ENCODE measurements around the gene PDZRN4.
"Not testable (repeated sequence)": the region's sequence is repeated elsewhere in the genome, so short reads cannot be mapped to it uniquely, and the experiment has no call there.

Gene PDZRN4

DNA sequence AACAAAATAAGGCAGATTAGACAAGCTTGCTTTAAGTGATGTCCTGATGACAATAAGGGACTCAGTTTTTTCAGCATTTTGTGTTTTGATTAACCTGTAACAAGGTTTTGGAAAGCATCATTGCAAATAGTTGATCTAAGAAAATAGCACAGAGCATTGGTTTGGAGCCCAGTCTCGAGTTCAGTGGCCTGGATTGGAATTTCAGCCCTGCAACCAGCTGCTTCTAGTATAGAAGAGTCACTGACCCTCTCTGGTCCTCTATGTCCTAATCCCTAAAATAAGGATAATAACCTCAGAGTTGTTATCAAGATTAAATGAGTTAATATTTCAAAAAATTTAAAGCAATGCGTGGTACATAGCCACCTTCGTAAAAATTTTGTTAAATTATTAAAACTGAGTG is 25.5 kb downstream of the PDZRN4 start:
- no peak for DNase-seq (ENCODE audit: low read depth in 1 of 2, low spot score in 1 of 2)

DNA sequence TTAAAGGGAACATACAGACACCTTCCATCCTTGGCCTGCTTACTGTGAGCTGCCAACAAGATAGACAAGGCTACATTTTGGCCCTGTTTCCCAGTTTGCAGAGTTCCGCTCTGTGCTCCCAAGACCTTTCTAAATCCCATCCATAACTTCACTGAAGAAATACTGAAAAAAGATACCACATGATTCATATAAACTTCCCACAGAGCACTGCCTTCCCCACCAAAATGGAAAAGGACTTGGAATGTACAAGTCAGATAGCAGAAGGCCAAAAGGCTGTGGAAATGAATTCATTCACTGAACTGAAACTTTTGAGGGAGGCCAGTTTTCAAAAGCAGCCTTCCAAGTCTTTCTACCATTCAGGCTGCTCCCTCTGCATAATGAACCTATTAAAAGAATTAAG is 29.6 kb downstream of the PDZRN4 start:
- DNase-seq (ENCODE audit: low read depth in 1 of 2, low spot score in 1 of 2): no peak

DNA sequence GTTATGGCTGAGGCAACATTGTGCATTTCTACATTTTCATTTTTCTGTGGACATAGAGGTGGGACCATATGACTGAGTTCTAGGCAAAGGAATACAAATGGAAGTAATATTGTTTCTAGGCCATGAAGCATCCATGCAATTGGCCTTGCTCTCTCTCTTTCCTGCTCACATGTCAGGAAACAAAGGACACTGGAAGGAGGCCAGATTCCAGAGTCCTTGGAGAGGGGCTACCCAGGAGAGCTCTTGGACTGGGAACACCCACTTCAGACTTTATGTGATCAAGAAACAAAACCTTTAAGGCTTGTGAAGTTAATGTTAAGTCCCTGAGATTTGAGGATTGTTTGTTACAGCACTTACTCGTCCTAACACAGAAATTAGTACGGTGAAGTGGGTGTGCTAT is 32.8 kb downstream of the PDZRN4 start:
- DNase-seq (ENCODE audit: low read depth in 1 of 2, low spot score in 1 of 2): no peak

DNA sequence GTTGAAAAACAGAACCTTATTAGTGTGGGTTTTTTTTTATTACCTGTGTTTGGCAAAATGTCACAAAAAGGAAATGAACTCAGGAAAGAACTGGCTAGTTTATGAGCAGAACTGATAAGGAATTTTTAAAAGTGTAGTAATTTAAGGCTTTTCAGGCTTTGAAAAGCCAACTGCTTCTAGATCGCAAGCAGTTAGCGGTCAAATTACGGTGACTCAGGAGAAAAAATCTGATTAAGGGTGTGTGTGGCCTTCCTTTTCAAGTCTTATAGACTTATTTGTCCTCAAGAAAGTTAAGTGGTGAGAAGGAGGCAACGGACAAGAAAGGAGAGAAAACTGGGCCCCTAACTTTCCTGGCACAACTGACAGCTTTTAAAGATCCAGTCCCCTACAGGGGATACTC is 33.4 kb downstream of the PDZRN4 start:
- no peak for DNase-seq (ENCODE audit: low read depth in 1 of 2, low spot score in 1 of 2)

DNA sequence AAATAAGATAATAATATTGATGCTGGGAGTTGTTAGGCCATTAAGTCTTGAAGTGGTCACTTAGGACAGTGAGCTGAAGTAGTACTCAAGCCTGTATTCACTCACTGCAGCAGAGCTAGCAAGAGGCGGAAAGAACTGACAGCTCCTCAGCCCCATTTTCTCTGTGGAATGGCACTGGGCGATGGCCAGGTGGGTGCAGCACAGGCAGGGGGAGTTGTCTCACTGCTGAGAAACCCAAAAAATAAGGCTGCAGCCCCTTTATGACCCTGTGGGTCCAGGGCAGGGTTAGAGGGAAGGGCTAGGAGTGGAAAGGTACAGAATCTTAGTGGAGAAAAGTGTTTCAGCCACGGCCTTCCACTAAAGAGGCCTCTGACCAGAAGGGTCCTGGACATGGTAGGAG is 35.5 kb downstream of the PDZRN4 start:
- no peak for DNase-seq (ENCODE audit: low read depth in 1 of 2, low spot score in 1 of 2)

DNA sequence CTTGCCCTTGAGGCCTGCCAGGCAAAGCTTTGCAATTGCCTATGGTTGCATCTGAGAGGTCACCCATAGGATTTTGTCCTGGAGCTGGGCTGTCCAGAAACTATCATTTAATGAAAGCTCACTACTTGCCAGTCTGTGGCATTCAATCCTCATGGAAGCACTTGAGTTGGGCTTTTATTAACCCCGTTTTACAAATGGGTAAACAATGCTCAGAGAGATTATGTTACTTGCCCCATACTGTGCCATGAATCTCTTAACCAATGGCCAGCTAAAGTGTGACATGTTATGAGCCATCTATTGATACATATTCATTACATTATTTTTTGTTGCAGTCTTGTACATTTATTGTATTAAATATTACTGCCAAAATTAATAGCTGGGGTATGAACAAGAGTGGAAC is 35.9 kb downstream of the PDZRN4 start:
- no peak for DNase-seq (ENCODE audit: low read depth in 1 of 2, low spot score in 1 of 2)

DNA sequence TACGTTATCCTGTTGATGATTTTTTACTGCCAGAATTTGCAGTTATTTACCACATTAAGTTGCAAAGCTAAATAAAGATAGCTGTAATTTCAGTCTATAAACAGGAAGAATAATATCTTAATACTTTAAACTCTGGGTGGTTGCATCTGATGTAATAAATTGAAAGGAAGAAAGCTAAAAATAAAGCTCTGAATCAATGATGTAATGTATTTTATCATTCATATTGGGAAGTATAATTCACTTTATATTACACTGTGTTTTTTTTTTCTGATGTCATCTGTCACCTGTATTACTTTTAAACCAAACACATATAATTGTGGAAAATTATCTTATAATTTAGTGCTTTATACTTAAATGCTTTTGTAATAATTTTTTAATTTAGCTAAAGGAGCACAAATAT is 37.1 kb downstream of the PDZRN4 start:
- no peak for DNase-seq (ENCODE audit: low read depth in 1 of 2, low spot score in 1 of 2)

DNA sequence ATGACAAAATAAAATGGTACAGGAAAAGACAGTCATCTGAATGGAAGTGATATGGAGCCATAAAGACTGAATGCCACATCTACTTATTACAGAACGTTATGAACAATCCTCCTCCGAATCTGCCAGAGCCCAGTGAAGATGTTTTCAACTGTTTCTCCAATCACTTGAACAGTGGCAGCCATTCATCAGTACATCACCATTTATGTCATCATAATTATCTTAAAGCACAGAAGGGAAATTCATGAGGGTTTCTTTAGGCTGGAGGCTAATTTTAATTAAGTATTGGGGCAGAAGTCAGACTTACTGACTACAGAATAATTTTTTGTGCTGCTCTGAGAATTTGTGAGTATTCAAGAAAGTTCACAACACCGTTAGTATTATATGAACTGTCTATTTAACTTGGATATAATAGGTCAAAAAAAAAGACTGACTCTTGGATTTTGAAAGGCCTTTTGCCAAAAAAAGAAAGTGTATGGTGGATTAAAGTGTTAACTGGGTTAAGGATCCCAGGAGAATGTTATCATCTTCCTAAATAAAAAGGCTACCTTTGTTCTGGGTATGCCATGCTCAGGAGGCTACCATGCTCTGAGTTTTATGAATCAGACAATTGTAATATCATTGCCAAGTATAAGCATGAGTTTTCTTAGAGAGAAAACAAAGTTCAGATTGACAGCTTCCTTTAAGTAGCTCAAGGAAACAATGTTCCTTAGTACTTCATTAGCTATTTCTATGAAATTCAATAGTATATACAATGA is 40.1 kb downstream of the PDZRN4 start:
- no peak for DNase-seq (ENCODE audit: low read depth in 1 of 2, low spot score in 1 of 2)

DNA sequence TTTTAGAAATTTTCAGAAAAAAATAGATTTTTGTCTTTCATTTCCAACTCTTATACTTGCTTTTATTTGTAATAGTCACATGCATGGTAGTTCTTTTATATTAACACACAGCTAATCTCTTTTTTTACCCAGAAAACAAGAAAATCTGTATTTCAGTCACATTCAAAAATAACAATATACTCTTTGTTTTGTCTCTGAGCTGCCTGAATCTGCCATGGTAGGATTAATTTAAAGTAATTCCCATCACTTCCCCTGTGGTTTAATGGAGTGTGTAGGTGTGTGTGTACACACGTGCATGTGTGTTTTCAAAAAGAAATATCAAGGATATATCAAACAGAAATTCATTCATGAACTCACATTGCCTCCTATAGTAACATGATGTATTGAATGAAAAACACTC is 42.6 kb downstream of the PDZRN4 start:
- no peak for DNase-seq (ENCODE audit: low read depth in 1 of 2, low spot score in 1 of 2)

DNA sequence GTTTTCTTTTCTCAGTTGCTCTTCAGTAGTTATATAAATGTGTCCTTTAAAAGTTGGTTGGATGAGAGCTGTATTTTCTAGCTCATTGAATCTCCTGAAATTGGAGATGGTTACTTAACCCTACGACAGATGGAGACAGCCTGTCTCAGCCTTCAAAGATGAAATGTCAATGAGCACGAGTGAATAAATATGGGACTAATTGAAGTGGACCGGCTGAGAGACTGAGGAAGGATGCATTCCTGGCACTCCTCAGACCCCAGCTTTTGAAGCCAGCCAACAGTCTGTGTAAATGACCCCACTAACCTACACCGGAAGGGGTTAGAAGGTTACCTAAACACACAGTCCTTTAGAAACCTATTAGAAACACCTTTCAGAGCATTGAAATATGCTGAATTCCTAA is 46.6 kb downstream of the PDZRN4 start:
- no peak for DNase-seq (ENCODE audit: low read depth in 1 of 2, low spot score in 1 of 2)

DNA sequence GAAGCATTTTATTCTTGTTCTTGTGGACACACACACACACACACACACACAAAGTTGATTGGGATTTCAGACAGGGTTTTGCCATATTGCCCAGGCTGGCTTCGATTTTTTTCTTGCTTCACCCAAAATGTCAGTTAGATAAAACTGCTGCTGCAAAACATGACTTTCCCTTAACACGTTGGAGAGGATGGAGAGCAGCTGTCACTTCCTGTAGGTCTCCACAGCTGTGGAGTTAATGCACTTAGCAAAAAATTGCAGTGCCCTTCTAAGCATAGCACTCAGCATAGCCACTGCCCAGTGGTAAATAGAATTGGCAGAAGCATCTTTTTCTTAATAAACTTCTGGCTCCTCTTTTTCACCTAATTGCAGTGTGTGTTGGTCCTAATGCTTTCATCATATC is 54.5 kb downstream of the PDZRN4 start:
- DNase-seq (ENCODE audit: low read depth in 1 of 2, low spot score in 1 of 2): no peak

DNA sequence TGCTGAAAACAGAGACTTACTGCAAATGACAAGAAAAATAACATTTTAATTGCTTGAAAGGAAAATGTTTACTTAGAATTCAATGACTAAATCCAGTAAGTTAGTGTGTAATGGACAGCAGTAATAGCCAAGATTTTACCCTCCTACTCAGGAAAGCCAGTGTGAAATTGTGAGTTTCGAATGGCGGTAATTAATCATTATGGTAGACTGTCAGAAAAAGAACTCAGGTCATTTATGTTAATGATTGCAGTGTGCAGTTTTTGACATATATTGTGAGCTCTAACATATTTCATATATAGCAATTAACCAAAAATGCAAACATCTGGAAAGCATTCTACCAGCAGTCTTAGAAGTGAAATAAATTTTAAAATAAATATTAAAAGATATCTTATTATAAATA is 60.3 kb downstream of the PDZRN4 start:
- no peak for DNase-seq (ENCODE audit: low read depth in 1 of 2, low spot score in 1 of 2)

DNA sequence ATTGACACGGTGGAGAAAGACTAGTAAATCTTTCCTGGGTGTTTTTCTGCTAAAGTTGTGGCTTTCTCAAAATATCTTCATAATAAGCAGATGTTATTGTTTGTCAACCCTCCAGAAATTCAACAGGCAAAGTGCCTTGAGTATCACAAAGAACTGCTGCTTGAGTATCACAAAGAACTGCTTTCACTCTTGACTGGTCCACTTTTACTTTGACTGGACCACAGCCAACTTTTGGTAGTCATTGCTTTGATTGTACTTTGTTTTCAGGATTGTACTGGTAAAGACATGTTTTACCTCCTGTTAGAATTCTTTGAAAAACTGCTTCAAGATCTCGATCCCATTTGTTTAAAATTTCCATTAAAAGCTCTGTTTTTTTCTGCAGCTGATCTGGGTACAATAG is 62.6 kb downstream of the PDZRN4 start:
- no peak for DNase-seq (ENCODE audit: low read depth in 1 of 2, low spot score in 1 of 2)

DNA sequence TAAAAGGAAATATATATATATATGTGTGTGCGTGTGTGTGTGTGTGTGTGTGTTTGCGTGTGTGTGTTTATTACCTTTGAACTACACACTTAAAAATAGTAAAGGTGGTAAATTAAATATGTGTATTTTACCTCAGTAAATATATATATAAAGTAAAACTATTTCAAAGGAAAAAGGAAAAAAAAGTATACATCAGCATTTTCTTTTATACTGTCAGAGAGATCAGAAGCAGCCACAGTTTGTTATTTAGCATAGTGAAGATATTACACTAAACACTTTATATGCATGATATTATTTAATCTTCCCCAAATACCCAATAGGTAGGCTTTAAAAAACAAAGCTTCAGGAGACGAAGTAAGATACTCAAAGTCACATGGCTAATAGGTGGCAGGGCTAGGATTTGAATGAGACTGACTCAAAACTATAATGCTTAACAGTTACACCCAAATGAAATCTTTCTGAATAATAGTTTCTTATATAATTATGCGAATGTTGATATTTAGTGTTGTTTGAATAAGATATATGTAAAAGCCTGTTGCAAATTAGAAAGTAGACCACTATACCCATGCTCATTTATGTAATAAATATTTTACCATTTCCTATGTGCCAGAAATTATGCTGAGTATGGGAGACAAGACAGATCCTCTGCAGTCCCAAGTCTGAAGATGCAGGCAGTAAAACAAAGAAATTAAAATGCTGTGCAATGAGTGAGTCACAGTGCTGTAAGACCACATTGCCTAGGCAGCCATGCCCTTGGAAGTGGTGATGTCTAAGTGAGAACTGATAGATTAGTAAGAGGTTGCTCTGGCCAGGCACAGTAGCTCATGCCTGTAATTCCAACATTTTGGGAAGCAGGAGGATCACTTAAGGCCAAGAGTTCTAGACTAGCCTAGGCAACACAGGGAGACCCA is 66.1 kb downstream of the PDZRN4 start:
- no peak for DNase-seq (ENCODE audit: low read depth in 1 of 2, low spot score in 1 of 2)

DNA sequence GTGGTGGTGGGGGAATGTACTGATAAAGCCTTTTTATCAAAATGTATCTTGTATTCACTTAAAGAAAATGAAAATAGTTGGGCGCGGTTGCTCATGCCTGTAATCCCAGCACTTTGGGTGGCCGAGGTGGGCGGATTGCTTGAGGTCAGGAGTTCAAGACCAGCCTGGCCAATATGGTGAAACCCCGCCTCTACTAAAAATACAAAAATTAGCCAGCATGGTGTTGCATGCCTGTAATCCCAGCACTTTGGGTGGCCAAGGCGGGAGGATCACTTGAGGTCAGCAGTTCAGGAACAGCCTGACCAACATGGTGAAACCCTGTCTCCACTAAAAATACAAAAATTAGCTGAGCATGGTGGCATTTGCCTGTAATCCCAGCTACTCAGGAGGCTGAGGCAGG is 75.1 kb downstream of the PDZRN4 start:
- DNase-seq (ENCODE audit: low read depth in 1 of 2, low spot score in 1 of 2): not testable (repeated sequence)

DNA sequence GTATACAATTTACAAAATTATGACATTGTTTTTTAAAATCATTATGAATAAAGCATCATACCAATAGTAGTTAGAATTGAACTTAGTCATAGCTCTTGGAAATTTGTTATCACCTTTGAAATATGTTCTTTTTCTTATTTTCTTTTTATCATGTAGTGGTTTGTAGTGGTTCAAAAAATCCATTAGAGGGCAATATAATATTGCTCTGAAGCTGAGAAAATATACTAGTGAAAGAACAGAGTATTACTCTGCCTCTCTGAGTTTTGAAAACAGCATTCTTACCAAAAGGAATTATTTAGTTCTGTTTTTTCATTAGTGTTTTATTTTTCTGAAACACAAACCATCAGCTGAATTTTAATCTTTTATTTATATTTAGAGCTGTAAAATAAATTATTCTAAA is 76.2 kb downstream of the PDZRN4 start:
- no peak for DNase-seq (ENCODE audit: low read depth in 1 of 2, low spot score in 1 of 2)

DNA sequence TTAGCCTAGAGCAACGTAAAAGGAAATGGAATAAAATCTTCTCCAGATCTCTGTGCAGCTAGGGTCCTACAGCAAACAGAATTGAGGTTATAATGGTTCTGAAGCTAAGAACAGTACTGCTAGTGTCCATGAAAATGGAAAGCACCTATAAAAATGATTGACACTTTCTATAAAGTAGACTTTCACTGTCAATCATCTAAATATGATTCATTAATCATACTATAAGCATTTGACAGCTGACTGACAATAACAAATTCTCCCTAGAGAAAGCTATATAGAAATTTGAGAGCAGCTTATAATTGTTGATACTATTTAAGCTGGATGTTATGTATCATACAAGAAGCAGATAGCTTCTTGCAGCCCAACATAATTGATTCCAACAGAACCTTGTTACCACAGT is 80.9 kb downstream of the PDZRN4 start:
- no peak for DNase-seq (ENCODE audit: low read depth in 1 of 2, low spot score in 1 of 2)

DNA sequence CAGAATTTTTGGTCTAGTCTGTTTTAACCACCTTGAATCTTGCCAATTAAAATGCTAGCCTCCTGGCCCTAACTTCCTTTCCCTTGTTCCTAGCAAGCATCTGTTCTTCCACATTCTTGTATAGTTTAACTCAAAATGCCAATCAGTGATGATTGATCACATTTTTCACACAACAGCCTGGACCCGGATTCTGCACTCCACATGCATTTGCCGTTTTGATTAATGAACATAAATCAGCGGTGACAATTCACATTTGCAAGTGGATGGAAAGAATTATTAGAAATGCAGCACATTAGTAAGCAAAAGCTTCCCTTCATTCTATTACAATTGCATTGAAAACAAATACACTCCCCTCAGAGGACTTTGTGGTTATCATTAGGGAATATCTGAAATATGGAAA is 83.4 kb downstream of the PDZRN4 start:
- DNase-seq (ENCODE audit: low read depth in 1 of 2, low spot score in 1 of 2): no peak

DNA sequence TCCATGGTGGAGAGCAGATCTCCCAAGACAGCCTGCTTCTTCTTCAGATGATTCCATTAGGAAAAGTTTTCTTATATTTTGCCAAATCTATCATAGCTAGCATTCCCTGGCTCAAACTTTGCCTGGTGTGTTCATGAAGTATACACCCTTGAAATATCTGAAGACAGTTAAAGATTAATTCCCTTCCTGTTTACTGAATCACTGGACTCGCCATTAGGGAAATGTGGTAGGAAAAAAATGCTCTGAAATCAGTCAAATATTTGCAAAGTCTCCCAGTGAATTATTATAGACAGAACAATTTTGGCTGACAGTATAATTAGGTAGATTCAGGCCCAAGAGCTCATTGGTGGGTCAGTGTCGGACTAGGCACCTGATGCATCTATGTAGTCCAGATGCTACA is 86.5 kb downstream of the PDZRN4 start:
- no peak for DNase-seq (ENCODE audit: low read depth in 1 of 2, low spot score in 1 of 2)

DNA sequence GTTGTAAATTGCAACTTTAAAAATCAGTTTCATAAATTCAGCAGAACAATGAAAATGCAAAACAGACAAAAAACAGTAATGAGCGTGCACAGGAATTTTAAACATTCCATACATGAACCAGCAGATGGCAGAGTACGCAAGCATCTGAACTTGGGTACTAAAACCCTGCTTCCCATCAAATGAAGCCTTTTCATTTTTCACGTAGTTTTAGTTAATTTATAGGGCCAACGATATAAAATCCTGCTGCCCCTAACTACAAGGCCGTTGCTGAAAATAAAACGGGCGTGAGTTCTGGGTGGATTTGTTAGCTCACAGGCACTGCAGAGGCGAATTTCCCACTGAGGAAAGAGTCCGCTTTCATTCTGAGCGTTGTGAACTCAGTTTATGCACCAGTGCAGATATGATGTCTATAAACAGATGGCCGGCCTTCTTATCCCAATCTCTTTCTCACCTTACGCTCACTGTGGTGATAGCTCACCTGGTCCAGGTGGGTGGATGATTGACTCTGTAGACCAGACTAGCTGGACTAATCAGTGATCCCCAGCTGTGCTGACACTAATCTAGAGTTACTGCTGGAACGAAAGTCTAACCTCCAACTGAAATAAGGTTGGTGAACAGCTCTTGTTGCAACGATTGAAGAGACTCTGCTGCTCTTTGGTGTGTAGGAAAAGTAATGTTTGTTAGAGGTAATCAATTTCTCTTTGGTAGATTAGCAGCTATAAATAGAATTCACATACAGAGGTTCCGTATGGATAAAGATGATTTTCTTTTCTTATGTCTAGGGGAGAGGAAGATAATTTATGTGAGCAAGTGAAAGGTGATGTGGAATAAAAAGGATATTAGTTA is 89.2 kb downstream of the PDZRN4 start:
- no peak for DNase-seq (ENCODE audit: low read depth in 1 of 2, low spot score in 1 of 2)

DNA sequence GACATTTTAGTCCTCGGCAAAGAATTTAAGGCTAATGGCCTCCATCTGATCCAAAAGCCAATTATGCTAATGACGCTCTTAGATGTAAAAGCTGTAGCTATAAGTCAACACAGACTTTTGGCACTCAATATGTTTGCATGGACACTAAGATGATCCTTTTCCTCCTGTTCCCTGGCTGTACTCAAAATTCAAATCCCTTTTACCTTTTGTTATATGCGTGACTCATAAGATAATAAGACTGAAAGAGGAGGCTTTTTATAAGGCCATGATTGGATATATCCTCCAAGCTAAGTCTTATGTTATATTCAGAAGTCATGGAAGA is 89.8 kb downstream of the PDZRN4 start:
- no peak for DNase-seq (ENCODE audit: low read depth in 1 of 2, low spot score in 1 of 2)

Measured in stimulated activated CD4-positive, alpha-beta T cell treated with anti-CD3 and anti-CD28 coated beads, Interleukin-15, amount 100 ng/mL, for 1 hour (primary cell).